ENCODE data around the gene C16orf87. TPM values are rescaled to one million over a fixed set of nuclear protein-coding genes. Genes with fewer than 3 reads are reported as not detected.

The C16orf87 gene
- total RNA-seq, 1 experiment from 2014 or later, result 10.2 TPM

- Histone ChIP-seq H3K9me2 (ENCODE audit: insufficient read depth) (no peaks in the 10 kb centered on the region), H3K9ac (ENCODE audit: low read length) (no peak overlapping the region), H3K79me2 (ENCODE audit: insufficient read depth, low read length) (no peaks in the 10 kb centered on the region), H3K27me3 (ENCODE audit: insufficient read depth, low read length) (no peaks in the 10 kb centered on the region), H3K4me2 (ENCODE audit: low read length) (peak overlapping the region; percentile 59), H4K20me1 (ENCODE audit: insufficient read depth) (no peaks in the 10 kb centered on the region), H3K4me3 (replicated peaks in 1 of 2; ENCODE audit: low read depth in 1 of 2, low read length in 2 of 2) (0 out of 4 replicates have a peak overlapping the region, but pooled peaks of 1 of the 2 experiments have one; percentile 26), H3K4me1 (ENCODE audit: control insufficient read depth in 1 of 2, insufficient read depth in 2 of 2, low read length in 2 of 2) (peaks cover 18 to 42% of the 10 kb centered on the region in 2 experiments), H2AFZ (ENCODE audit: low read depth, low read length, poor library complexity, severe bottlenecking) (peak overlapping the region; percentile 49), H3K36me3 (ENCODE audit: control insufficient read depth in 1 of 2, insufficient read depth in 2 of 2, low read length in 2 of 2) (no peaks in the 10 kb centered on the region), H3K9me3 (ENCODE audit: control insufficient read depth in 1 of 2, insufficient read depth in 1 of 2, low read depth in 1 of 2, low read length in 2 of 2) (no peaks in the 10 kb centered on the region), H3K27ac (ENCODE audit: low read depth, low read length) (peak overlapping the region; percentile 31; the same call in 1 of the 2 replicates)
- POLR2A ChIA-PET, result interaction anchor here (0.7 kb wide), 1 partner anchor 49 kb away, joined by 3 read pairs; no protein-coding TSS in a partner anchor
- BruUV-seq (replicated peaks), result no TSS peak
- DNase-seq (ENCODE audit: low read depth, low spot score) (peak; percentile 83), ATAC-seq (peak; percentile 93)
- intact Hi-C loops (cut with micrococcal nuclease), result loop anchor here (1.0 to 10.0 kb wide), 2 partner anchors 25 to 1305 kb away; partner anchors contain the start of gene GPT2
- CTCF ChIA-PET, result interaction anchor here (1.2 kb wide), 1 partner anchor 1305 kb away, joined by 3 read pairs; no protein-coding TSS in a partner anchor
- RAD21 ChIA-PET (ENCODE audit: low non-redundant PET in 1 of 2, low total read pairs in 2 of 2, uncharacterized antibody in 2 of 2, unreplicated experiment in 2 of 2), result no interaction called here
- TF ChIP-seq RAD21 (IDR thresholded peaks at IDR 0.05; ENCODE audit: low read depth) (no peak), ZNF274 (IDR thresholded peaks at IDR 0.05; ENCODE audit: low read depth, low read length) (no peak), TCF7L2 (IDR thresholded peaks at IDR 0.05; ENCODE audit: borderline replicate concordance, extremely low read depth, insufficient read depth, insufficient read length) (no peak), ATF3 (IDR thresholded peaks at IDR 0.05) (no peak), CTCF (IDR thresholded peaks at IDR 0.05 in 2 of 3, conservative IDR thresholded peaks at IDR 0.05 in 1 of 3; ENCODE audit: borderline replicate concordance in 1 of 3, insufficient read depth in 1 of 3, low read depth in 2 of 3, low read length in 2 of 3) (no peak), POLR2A (IDR thresholded peaks at IDR 0.05; ENCODE audit: borderline replicate concordance, extremely low read depth, insufficient read depth, insufficient read length) (no peak), EGR1 (IDR thresholded peaks at IDR 0.05; ENCODE audit: low read depth) (0 out of 2 replicates have a peak, but pooled peaks have one; percentile 26), EZH2phosphoT487 (IDR thresholded peaks at IDR 0.05; ENCODE audit: borderline replicate concordance) (no peak), ZFX (IDR thresholded peaks at IDR 0.05) (no peak), EZH2 (IDR thresholded peaks at IDR 0.05) (no peak), YY1 (IDR thresholded peaks at IDR 0.05; ENCODE audit: extremely low read depth, insufficient replicate concordance, low read depth, low read length) (no peak), SIN3A (IDR thresholded peaks at IDR 0.05; ENCODE audit: low read depth) (no peak), ELF1 (IDR thresholded peaks at IDR 0.05; ENCODE audit: borderline replicate concordance, low read depth) (no peak), CEBPB (IDR thresholded peaks at IDR 0.05; ENCODE audit: low read depth) (no peak), FOSL1 (IDR thresholded peaks at IDR 0.05; ENCODE audit: low read depth) (peak; percentile 55; the same call in 1 of the 2 replicates), REST (IDR thresholded peaks at IDR 0.05; ENCODE audit: low read depth) (no peak), SRF (IDR thresholded peaks at IDR 0.05; ENCODE audit: low read depth) (no peak), JUND (IDR thresholded peaks at IDR 0.05) (no peak), SP1 (IDR thresholded peaks at IDR 0.05; ENCODE audit: low read depth) (no peak; the same call in 1 of the 2 replicates)
- TF ChIP-seq, protein P1, sequence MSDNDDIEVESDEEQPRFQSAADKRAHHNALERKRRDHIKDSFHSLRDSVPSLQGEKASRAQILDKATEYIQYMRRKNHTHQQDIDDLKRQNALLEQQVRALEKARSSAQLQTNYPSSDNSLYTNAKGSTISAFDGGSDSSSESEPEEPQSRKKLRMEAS (IDR thresholded peaks at IDR 0.05), result no peak
- TF ChIP-seq, protein P2, sequence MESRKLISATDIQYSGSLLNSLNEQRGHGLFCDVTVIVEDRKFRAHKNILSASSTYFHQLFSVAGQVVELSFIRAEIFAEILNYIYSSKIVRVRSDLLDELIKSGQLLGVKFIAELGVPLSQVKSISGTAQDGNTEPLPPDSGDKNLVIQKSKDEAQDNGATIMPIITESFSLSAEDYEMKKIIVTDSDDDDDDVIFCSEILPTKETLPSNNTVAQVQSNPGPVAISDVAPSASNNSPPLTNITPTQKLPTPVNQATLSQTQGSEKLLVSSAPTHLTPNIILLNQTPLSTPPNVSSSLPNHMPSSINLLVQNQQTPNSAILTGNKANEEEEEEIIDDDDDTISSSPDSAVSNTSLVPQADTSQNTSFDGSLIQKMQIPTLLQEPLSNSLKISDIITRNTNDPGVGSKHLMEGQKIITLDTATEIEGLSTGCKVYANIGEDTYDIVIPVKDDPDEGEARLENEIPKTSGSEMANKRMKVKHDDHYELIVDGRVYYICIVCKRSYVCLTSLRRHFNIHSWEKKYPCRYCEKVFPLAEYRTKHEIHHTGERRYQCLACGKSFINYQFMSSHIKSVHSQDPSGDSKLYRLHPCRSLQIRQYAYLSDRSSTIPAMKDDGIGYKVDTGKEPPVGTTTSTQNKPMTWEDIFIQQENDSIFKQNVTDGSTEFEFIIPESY (IDR thresholded peaks at IDR 0.05; ENCODE audit: extremely low read depth, insufficient replicate concordance, low read length), result no peak
These were observed 28.8 kb upstream of the C16orf87 start for GRCh38 chr16:46859719-46860152.

All from HCT116 (cell line).